Stomach (tissue), 4 donors: Measurements from ENCODE around the gene KIAA2012.

Source experiments
- EP300 ChIP-seq: sonication (generic); formaldehyde crosslinking; IDR thresholded peaks from one replicate; pipeline ENCODE4 v1.6.1; 2017; ENCODE audit warnings: antibody characterized with exemption
- POLR2A ChIP-seq, 4 donors: fragments of 450-650 bp; IDR thresholded peaks; one replicate each; pipeline ENCODE4 v1.6.1; 2016; ENCODE audit warnings: antibody characterized with exemption in 4 of 4, control low read depth in 2 of 4, mild to moderate bottlenecking in 1 of 4, moderate library complexity in 1 of 4
- POLR2AphosphoS5 ChIP-seq, 3 donors: sonication (generic); formaldehyde crosslinking; IDR thresholded peaks; one replicate each; pipeline ENCODE4 v1.6.1; 2016; ENCODE audit warnings: antibody characterized with exemption in 3 of 3
- TF ChIP-seq, protein P1 (sequence below), 7 experiments: fragments of 450-650 bp in 4 of 7; fragments of 200-600 bp in 3 of 7; sonication (generic) in 3 of 7; IDR thresholded peaks; one replicate each; pipeline ENCODE4 v1.5.1; 2016 to 2019; ENCODE audit warnings: antibody characterized with exemption in 7 of 7, control low read depth in 2 of 7, mild to moderate bottlenecking in 1 of 7

DNA sequence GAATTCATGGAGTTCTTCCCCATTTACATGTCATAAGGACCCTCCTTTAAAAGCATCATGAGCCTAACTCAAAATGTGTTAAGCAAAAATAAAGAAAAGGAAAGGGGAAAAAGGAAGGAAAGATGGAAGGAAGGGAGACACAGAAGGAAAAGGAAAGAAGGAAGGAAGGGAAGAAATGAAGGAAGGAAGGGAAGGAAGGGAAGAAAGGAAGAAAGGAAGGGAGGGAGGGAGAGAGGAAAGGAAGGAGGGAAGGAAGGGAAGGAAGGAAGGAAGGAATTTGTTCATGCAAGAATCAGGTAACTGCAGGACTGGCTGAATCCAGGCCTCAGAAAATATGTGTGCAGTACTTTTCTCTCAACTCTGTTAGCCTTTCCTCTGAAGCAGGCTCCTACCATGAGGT lies 32.0 kb downstream of the KIAA2012 start:
- no peak for TF ChIP-seq POLR2AphosphoS5 (IDR thresholded peaks at IDR 0.05)
- TF ChIP-seq, protein P1, sequence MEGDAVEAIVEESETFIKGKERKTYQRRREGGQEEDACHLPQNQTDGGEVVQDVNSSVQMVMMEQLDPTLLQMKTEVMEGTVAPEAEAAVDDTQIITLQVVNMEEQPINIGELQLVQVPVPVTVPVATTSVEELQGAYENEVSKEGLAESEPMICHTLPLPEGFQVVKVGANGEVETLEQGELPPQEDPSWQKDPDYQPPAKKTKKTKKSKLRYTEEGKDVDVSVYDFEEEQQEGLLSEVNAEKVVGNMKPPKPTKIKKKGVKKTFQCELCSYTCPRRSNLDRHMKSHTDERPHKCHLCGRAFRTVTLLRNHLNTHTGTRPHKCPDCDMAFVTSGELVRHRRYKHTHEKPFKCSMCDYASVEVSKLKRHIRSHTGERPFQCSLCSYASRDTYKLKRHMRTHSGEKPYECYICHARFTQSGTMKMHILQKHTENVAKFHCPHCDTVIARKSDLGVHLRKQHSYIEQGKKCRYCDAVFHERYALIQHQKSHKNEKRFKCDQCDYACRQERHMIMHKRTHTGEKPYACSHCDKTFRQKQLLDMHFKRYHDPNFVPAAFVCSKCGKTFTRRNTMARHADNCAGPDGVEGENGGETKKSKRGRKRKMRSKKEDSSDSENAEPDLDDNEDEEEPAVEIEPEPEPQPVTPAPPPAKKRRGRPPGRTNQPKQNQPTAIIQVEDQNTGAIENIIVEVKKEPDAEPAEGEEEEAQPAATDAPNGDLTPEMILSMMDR (IDR thresholded peaks at IDR 0.05) = no peak
- TF ChIP-seq POLR2A (IDR thresholded peaks at IDR 0.05) = no peak
- TF ChIP-seq EP300 = no peak
